Astrocyte (in vitro differentiated cells and primary cell): ENCODE measurements around the gene TBC1D8. TPM values are rescaled to one million over a fixed set of nuclear protein-coding genes. Genes with fewer than 3 reads are reported as not detected.
A peak's percentile ranks its signal among the peaks of the same experiment; 100 is the strongest.

Source experiments
- DNase-seq: peaks from one replicate; pipeline ENCODE4 v3.0.0-alpha.2; 2010; ENCODE audit warnings: low read depth
- FAIRE-seq: peaks from 2 replicates; lab custom pipeline; 2011; peaks lifted over from hg19 to GRCh38; lab: Jason Lieb, UNC
- H2AFZ ChIP-seq: 2 replicates; pipeline ENCODE4 v1.6.0; 2012; ENCODE audit warnings: low read depth, low read length, inconsistent platforms
- H3K27ac ChIP-seq: 2 replicates; pipeline ENCODE4 v1.5.1; 2011; ENCODE audit warnings: low read depth, low read length, inconsistent platforms
- H3K27me3 ChIP-seq: 2 replicates; pipeline ENCODE4 v1.6.0; 2011; ENCODE audit warnings: low read length, inconsistent platforms; ENCODE audit not compliant: insufficient read depth
- H3K36me3 ChIP-seq: 2 replicates; pipeline ENCODE4 v1.5.1; 2011; ENCODE audit warnings: low read length, inconsistent platforms; ENCODE audit not compliant: insufficient read depth
- H3K4me1 ChIP-seq: 2 replicates; pipeline ENCODE4 v1.5.1; 2011; ENCODE audit warnings: low read length, inconsistent platforms; ENCODE audit not compliant: insufficient read depth
- H3K4me2 ChIP-seq: 2 replicates; pipeline ENCODE4 v1.6.0; 2012; ENCODE audit warnings: low read length, inconsistent platforms
- H3K4me3 ChIP-seq: 2 replicates; pipeline ENCODE4 v1.5.1; 2011; ENCODE audit warnings: low read depth, mild to moderate bottlenecking, low read length, inconsistent platforms; ENCODE audit not compliant: insufficient read depth
- H3K79me2 ChIP-seq: 2 replicates; pipeline ENCODE4 v1.6.0; 2012; ENCODE audit warnings: mild to moderate bottlenecking, low read length, inconsistent platforms; ENCODE audit not compliant: insufficient read depth
- H3K9ac ChIP-seq: 2 replicates; pipeline ENCODE4 v1.6.0; 2012; ENCODE audit warnings: mild to moderate bottlenecking, low read length, inconsistent platforms
- H3K9me3 ChIP-seq: 2 replicates; pipeline ENCODE4 v1.5.1; 2012; ENCODE audit warnings: low read depth, mild to moderate bottlenecking, low read length, inconsistent platforms; ENCODE audit not compliant: insufficient read depth
- H4K20me1 ChIP-seq: 2 replicates; pipeline ENCODE4 v1.6.0; 2012; ENCODE audit warnings: low read length, inconsistent platforms; ENCODE audit not compliant: insufficient read depth
- H3K27ac Mint-ChIP-seq: one replicate; pipeline ENCODE4 v1.8.0; 2021; ENCODE audit warnings: mild to moderate bottlenecking, mixed read lengths; ENCODE audit not compliant: unreplicated experiment
- H3K27me3 Mint-ChIP-seq: one replicate; pipeline ENCODE4 v1.8.0; 2021; ENCODE audit warnings: low read depth, mixed read lengths; ENCODE audit not compliant: unreplicated experiment
- H3K36me3 Mint-ChIP-seq: one replicate; pipeline ENCODE4 v1.8.0; 2021; ENCODE audit warnings: low read depth, mixed read lengths; ENCODE audit not compliant: unreplicated experiment
- H3K4me1 Mint-ChIP-seq: one replicate; pipeline ENCODE4 v1.8.0; 2021; ENCODE audit warnings: low read depth, mixed read lengths; ENCODE audit not compliant: unreplicated experiment
- H3K4me3 Mint-ChIP-seq: one replicate; pipeline ENCODE4 v1.8.0; 2021; ENCODE audit warnings: mild to moderate bottlenecking, moderate library complexity, mixed read lengths; ENCODE audit not compliant: unreplicated experiment
- H3K9me3 Mint-ChIP-seq: one replicate; pipeline ENCODE4 v1.8.0; 2021; ENCODE audit warnings: mild to moderate bottlenecking, mixed read lengths; ENCODE audit not compliant: unreplicated experiment
- EZH2 ChIP-seq: IDR thresholded peaks from 2 replicates; pipeline ENCODE4 v1.6.1; 2012; ENCODE audit warnings: mild to moderate bottlenecking, low read length, inconsistent platforms; ENCODE audit not compliant: insufficient read depth
- total RNA-seq: library from RNA; stranded (reverse); gene quantifications from 2 replicates; pipeline ENCODE4 v1.2.1, GENCODE V29; 2021
- TF ChIP-seq, protein P1 (sequence below): IDR thresholded peaks from 2 replicates; pipeline ENCODE4 v1.5.1; 2011; ENCODE audit warnings: low read depth, mild to moderate bottlenecking, inconsistent platforms, low read length, moderate library complexity; ENCODE audit not compliant: insufficient read depth

The TBC1D8 gene
- total RNA-seq, 1 donor from 2014 or later, result 2.4 TPM

- Histone ChIP-seq H4K20me1 (peaks cover 4% of the 10 kb centered on the region), H3K9me3 (no peaks in the 10 kb centered on the region), H3K9ac (no peak overlapping the region), H3K4me2 (no peak overlapping the region), H3K79me2 (no peaks in the 10 kb centered on the region), H3K27me3 (no peaks in the 10 kb centered on the region), H3K4me3 (no peak overlapping the region), H3K4me1 (no peaks in the 10 kb centered on the region), H3K36me3 (no peaks in the 10 kb centered on the region), H2AFZ (no peak overlapping the region), H3K27ac (no peak overlapping the region)
- TF ChIP-seq, protein P1, sequence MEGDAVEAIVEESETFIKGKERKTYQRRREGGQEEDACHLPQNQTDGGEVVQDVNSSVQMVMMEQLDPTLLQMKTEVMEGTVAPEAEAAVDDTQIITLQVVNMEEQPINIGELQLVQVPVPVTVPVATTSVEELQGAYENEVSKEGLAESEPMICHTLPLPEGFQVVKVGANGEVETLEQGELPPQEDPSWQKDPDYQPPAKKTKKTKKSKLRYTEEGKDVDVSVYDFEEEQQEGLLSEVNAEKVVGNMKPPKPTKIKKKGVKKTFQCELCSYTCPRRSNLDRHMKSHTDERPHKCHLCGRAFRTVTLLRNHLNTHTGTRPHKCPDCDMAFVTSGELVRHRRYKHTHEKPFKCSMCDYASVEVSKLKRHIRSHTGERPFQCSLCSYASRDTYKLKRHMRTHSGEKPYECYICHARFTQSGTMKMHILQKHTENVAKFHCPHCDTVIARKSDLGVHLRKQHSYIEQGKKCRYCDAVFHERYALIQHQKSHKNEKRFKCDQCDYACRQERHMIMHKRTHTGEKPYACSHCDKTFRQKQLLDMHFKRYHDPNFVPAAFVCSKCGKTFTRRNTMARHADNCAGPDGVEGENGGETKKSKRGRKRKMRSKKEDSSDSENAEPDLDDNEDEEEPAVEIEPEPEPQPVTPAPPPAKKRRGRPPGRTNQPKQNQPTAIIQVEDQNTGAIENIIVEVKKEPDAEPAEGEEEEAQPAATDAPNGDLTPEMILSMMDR, result no peak
- Mint-ChIP-seq H3K36me3 (peaks cover 7% of the 10 kb centered on the region), H3K9me3 (no peaks in the 10 kb centered on the region), H3K27ac (no peak overlapping the region), H3K27me3 (no peaks in the 10 kb centered on the region), H3K4me3 (no peak overlapping the region), H3K4me1 (peaks cover 9% of the 10 kb centered on the region)
- DNase-seq, result no peak
- FAIRE-seq, result no peak
Measured at GRCh38 chr2:100986157-100986556, 165.0 kb downstream of the TBC1D8 start.

DNA sequence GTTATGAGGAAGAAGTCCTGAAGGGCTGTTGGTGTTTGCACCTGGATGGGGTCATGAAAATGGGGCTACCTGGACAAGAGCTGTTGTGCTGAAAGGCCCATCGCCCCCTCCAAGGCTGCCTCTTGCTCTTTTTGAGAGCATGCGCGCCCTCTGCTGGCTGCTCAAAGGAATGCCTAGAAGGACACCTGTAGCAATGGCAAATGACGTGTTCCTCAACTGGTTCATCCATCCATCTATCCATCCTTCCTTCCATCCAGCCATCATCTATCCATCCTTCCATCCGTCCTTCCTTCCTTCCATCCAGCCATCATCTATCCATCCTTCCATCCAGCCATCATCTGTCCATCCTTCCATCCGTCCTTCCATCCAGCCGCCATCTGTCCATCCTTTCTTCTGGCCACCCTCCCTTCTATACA is 166.3 kb downstream of the TBC1D8 start:
- peak; percentile 36 for DNase-seq
- Mint-ChIP-seq H3K27ac (no peak overlapping the region), H3K9me3 (peaks cover 3% of the 10 kb centered on the region), H3K36me3 (peaks cover 3% of the 10 kb centered on the region), H3K4me3 (no peak overlapping the region), H3K27me3 (no peaks in the 10 kb centered on the region), H3K4me1 (peaks cover 12% of the 10 kb centered on the region)
- no peaks in the 10 kb centered on the region for H3K27me3 ChIP-seq
- FAIRE-seq, result peak; percentile 84
- peaks cover 4% of the 10 kb centered on the region for H4K20me1 ChIP-seq
- H3K9me3 ChIP-seq, result no peaks in the 10 kb centered on the region
- H3K4me3 ChIP-seq, result no peak overlapping the region
- TF ChIP-seq, protein P1, result peak; percentile 92
- TF ChIP-seq EZH2, result no peak
- no peaks in the 10 kb centered on the region for H3K79me2 ChIP-seq
- H3K27ac ChIP-seq, result no peak overlapping the region
- H2AFZ ChIP-seq, result no peak overlapping the region
- no peak overlapping the region for H3K4me2 ChIP-seq
- H3K4me1 ChIP-seq, result no peaks in the 10 kb centered on the region
- no peaks in the 10 kb centered on the region for H3K36me3 ChIP-seq
- H3K9ac ChIP-seq, result no peak overlapping the region

- Mint-ChIP-seq H3K36me3 (no peaks in the 10 kb centered on the region), H3K27ac (no peak overlapping the region), H3K4me1 (peaks cover 8% of the 10 kb centered on the region), H3K4me3 (no peak overlapping the region), H3K9me3 (peaks cover 3% of the 10 kb centered on the region), H3K27me3 (no peaks in the 10 kb centered on the region)
- Histone ChIP-seq H3K4me2 (no peak overlapping the region), H3K27me3 (no peaks in the 10 kb centered on the region), H3K79me2 (no peaks in the 10 kb centered on the region), H3K9me3 (no peaks in the 10 kb centered on the region), H4K20me1 (peaks cover 4% of the 10 kb centered on the region), H3K27ac (no peak overlapping the region), H3K36me3 (no peaks in the 10 kb centered on the region), H2AFZ (no peak overlapping the region), H3K4me1 (peaks cover 3% of the 10 kb centered on the region), H3K4me3 (no peak overlapping the region), H3K9ac (no peak overlapping the region)
- TF ChIP-seq EZH2, result no peak
- TF ChIP-seq, protein P1, result no peak
- DNase-seq (no peak), FAIRE-seq (no peak)
Measured at GRCh38 chr2:100983684-100984310, 167.4 kb downstream of the TBC1D8 start.
